Stimulated activated CD8-positive, alpha-beta memory T cell treated with anti-CD3 and anti-CD28 coated beads, Interleukin-7, amount 100 ng/mL, for 48 hours (primary cell): Measurements from ENCODE around the gene SLMAP.
"Not testable (repeated sequence)": the region's sequence is repeated elsewhere in the genome, so short reads cannot be mapped to it uniquely, and the experiment has no call there.

Experiments
- DNase-seq, 2 donors: peaks; one replicate each; pipeline ENCODE4 v3.0.0-alpha.2; 2020; ENCODE audit warnings: low read depth in 1 of 2; ENCODE audit errors: extremely low read depth in 1 of 2

SLMAP gene

DNA sequence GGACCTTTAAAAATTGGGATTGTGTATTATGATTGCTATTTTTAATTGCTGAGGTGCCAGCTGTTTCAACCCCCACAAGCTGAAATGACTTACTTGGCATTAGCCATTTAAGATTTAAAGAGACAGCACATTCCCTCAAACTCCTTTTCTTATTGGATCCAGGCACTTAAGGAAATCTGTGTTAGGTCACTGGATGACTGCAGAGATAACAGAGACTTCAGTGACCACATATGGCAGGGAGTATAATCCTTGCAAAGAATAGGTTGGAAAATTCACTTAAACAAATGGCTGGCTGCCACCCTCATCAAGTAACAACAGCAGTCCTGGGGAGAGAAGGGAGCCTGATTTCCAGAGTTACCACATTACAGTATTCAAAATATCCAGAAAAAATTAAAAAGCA, 66.6 kb downstream of the SLMAP start:
- no peak for DNase-seq

DNA sequence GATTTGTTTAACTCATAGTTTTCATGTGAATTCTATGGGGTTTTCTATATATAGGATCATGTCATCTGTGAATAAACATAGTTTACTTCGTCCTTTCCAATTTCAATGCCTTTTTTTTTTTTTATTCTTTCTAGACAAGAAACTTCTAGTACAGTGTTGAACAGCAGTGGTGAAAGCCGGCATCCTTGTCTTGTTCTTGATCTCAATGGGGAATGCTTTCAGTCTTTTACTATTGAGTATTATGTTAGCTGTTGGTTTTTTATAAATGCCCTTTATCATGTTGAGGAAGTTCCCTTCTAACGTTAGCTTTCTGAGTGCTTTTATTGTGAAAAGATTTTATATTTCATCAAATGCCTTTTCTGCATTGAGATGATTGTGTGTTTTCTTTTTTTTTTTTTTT, 69.0 kb downstream of the SLMAP start:
- DNase-seq: no peak

DNA sequence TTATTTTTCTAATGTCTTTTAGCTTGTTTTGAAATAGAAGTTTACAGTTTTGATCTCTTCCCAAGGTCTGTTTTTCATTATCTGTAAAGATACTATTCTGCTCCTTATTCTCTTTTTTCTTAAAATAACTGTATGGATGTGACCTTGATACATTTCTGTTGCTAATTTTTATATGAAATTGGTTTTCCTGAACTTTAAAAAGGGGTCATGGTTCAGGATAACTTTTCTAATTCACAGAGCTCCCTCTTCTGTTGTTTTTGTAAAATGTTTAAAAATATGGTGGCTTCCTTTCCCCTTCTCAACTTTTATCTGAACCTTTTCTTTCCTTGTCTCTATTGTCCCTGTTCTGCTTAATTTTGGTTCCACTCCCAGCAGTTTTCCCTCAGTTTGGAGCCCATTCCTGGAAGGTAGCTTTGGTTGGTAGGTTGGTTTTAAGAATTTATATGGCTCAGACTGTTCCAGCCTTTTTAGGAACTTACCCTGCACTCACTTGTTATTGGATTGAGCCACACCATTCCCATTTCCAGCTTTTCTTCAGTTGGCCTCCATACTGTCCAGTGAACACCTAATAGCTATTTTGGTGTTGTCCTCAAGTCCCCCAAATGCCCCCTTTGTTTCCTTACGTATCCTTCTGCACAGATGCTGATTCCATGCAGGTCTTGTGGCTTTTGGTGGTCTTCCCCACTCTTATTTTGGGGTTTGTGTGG, 70.3 kb downstream of the SLMAP start:
- DNase-seq: no peak

DNA sequence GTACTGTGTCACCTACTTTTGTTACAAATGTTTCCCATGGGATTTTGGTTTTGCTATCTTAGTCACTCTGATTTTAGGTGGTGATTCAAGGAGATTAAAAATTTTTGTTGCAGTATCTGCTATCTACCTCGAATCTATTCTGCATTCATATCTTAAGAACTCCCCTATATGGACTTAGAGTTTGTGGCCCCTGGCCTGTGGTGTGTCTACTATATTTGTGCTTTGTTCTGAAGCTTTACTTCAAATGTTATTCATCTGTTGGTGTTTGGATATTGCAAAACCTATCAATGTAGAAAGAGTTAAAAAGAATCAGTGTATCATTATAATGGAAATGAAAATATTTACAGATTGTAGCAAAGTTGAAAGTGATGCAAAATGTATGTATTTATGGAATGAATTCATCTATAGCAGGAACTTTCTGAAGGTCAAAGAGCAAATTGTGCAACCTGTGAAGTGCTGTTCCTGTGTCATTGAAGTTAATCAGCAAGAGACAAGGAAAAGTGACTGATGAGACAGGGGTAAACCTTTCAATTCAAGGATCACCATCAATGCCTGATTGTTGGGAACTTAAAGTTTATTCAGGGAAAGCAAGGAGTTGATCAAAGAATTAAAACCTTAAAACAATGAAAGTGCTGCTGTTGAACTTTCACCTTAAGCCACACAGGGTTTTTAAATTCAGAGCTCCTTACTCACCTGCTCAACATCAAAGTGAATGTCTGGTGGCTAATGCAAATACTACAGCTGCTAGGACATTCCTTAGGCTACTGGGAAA, 71.0 kb downstream of the SLMAP start:
- DNase-seq: no peak

DNA sequence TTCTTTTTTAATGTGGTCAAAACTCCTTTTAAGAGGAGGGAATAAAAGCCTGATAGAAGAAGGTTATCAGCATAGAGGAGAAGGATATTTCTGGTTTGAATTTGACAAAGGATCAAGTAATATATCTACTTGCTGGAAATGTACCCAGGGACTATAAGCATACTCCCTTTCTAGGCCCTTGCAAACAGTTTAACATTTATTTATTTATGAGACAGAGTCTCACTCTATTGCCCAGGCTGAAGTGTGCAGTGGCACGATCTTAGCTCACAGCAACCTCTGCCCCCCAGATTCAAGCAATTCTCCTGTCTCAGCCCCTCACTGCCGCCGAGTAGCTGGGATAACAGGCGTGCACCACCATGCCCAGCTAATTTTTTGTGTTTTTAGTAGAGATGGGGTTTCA, 71.6 kb downstream of the SLMAP start:
- no peak for DNase-seq

DNA sequence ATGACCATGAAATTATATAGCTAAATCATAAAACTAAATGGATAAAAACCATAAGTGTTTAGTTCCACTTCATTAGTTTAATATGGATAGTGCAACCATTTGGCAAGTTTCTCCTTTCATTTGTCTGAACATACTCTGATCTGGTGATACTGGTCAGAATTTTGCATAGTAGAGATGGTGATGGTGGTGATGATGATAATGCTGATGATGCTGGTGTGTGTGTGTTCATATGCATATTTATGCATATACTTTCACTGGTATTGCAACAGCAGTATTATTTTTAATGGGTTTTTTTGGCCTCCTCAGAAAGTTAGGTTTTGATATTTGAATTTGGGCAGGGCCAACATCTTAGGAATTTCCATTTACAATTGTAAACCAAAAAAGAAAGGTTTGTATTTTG, 76.4 kb downstream of the SLMAP start:
- DNase-seq: no peak

DNA sequence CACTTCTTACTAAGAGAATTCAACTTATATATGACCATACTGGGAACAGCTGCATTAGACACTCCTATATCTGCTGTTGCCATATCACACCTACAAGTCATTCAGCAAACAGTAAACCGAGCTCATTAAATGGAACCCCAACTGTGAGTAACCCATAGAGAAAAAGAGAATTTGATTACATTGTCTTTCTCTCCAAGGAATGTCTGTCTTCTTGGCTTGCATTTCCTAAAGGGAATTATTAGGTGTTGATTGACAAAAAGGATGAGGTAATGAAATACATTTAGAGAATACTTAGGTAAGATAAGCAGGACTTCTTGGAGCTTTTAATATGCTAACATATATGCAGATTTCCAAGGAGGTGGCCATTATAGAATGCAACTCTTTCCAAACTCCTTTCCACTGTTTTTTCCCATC, 76.8 kb downstream of the SLMAP start:
- no peak for DNase-seq

DNA sequence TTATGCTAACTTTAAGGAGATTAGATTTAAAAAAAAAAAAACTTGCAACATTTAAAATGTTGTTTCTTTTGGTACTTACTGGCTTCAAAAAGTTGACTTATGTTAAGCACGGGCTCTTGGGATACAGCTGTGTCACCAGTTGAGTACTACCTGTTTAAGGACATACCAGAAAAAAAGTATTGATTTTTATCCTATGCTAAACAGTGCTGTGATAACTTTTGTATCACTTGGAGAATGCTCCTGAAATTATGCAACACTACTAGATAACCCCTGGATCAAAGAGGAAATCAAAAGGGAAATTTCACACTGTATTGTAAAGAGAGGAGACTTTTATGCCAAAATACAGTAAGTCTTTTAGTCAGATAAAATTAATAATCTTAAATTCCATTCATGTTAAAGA, 77.7 kb downstream of the SLMAP start:
- no peak for DNase-seq

DNA sequence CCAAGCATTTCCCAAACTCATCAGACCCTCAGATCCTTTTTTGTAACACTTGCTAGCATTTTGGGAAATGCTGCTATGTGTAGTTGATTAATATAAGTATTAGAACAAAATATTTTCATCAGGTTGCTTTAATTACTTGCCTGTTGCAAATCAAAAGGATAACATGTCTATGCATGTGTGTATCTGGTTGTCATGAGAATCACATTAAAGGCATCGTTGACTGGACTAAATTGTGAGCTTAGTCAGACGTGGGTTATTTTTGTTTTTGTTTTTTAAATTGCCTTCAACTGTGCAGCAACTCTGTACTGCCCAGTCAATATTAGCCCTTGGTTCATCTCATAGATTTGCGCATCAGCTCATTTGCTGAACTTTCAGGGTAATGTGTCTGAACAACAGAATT, 81.6 kb downstream of the SLMAP start:
- no peak for DNase-seq

DNA sequence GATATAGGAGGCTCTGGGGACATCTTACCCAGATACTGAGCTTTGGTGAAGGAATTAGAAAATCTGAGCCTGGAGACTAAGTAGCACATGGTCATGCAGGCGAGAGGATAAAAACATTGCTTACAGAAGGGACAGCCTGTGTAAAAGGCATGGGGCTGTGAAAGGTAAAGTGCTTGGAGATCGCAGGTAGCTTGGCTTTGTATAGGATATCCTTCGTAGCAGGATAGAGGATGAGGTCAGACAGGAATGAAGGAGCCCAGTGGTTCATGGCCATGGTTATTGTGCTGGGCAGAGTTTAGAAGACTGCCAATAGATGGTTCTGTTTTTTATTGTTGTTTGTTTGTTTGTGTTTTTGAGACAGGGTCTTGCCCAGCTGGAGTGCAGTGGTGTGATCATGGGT, 82.5 kb downstream of the SLMAP start:
- no peak for DNase-seq

DNA sequence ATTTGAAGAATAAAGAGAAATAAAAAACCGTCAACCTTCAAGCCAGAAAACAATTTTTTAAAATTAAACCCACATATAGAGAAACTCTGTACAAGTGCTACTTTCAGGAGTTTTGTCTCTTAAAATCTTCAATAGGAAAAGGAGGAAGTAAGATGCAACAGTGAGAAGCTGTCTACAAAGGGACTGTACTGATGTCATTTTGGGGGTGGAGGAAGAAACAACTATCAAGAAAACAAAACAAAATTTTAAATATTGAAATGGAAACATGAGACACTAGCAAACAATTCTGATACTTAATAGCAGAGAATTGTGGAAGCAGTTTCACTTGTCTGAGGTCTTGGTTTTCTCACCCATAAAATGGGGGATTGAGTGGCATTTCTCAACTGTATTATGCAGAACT, 84.4 kb downstream of the SLMAP start:
- no peak for DNase-seq

DNA sequence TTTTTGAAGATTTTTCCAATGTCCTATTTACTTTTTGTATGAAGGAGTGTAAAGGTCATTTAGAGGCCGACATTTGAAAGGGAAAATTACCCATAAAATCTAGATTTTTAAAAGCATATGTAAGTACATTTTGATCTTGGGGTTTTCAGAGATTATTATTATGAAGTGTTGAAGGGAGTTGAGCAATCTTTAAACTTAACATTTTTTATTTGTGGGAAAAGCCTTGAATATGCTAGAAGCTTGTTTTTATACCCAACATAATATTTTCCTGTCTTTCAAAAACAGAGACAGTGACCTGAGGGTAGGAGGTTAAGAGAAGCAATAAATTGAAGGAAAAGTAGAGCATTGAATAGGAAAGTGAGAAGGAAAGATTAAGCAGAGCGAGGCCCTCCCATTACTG, 85.7 kb downstream of the SLMAP start:
- DNase-seq: no peak

DNA sequence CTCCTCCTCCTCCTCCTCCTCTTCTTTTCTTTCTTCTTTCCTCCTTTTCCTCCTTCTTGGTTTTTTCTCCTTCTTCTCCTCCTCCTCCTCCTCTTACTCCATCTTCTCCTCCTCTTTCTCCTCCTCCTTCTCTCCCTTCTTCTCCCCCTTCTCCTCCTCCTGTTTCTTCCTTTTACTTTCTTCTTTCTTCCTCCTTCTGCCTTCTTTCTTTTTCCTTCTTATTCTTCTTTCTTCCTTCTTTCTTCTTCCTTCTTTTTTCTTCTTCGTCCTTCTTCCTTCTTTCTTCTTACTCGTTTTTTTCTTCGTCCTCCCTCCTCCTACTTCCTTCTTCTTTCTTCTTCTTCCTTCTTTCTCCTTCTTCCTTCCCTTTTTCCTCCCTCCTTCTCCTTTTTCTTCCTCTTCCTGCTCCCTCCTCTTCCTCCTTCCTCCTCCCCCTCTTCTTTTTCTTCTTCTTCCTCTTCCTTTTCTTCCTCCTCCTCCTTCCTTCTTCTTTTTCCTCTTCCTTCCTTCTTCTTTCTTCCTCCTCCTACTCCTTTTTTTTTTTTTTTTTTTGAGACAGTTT, 92.1 kb downstream of the SLMAP start:
- no peak for DNase-seq

DNA sequence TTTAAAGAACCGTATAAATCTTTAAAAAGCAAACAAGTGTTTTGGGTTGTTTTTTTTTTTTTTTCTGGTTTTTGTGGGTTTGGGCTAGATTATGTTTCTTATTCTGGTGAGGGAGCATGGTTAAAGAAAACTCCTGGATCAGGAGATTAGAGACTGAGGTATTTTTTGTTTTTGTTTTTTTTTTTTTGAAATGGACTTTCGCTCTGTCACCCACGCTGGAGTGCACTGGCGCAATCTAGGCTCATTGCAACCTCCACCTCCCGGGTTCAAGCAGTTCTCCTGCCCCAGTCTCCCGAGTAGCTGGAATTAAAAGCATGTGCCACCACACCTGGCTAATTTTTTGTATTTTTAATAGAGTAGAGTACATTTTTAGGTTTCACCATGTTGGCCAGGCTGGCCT, 95.2 kb downstream of the SLMAP start:
- no peak for DNase-seq

DNA sequence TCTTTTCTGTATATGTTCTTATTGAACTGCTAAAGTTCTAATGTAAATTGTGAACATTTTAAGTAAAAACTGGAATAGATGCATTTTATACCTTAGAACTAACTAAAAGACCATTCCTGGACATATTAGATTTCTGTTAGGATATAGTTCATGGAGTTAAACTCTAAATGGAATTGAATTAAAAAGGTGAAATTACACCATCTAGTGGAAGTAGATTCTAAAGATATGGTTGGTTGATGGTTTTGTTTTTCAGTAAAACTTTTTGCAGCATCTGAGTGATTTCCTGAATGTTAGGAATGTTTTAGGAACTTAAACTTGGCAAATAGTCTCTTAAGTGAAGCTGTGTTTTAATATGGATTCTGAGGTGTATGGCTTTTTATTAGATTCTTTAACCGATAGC, 96.8 kb downstream of the SLMAP start:
- DNase-seq: no peak

DNA sequence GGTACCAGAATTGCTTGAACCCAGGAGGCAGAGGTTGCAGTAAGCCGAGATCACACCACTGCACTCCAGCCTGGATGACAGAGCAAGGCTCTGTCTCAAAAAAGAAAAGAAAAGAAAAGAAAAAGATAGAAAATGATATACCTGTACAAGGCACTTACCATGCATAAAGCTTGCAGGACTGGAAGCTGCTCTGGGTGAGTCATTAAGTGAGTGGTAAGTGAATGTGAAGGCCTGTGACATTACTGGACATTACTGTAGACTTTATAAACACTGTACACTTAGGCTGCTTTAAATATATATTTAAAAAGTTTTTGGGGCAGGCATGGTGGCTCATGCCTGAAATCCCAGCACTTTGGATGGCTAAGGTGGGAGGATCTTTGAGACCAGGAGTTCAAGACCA, 99.2 kb downstream of the SLMAP start:
- no peak for DNase-seq

DNA sequence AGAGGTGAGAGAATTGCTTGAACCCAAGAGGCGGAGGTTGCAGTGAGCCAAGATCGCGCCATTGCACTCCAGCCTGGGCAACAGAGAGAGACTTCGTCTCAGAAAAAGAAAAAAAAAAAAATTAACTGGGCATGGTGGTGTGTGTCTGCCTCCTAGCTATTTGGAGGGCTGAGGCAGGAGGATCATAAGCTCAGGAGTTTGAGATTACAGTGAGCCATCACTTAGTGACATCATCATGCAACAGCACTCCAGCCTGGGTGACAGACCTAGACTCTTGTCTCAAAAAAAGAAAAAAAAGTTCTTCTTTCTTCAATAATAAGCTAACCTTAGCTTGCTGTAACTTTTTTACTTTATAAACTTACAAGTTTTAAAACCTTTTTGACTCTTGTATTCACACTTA, 99.8 kb downstream of the SLMAP start:
- DNase-seq: no peak

DNA sequence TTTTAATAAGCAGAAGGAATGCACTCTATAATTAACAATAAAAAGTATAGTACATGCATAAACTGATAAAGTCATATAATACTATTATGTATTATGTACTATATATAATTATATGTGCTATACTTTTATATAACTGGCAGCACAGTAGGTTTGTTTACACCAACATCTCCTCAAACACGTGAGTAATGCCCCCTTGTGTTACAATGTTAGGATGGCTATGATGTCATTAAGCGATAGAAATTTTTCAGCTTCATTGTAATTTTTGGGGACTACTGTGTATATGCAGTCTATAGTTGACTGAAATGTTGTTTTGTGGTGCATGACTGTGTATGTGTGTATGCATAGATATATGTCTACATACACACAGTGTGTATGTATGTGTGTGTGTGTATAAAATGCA, 100.6 kb downstream of the SLMAP start:
- DNase-seq: no peak

DNA sequence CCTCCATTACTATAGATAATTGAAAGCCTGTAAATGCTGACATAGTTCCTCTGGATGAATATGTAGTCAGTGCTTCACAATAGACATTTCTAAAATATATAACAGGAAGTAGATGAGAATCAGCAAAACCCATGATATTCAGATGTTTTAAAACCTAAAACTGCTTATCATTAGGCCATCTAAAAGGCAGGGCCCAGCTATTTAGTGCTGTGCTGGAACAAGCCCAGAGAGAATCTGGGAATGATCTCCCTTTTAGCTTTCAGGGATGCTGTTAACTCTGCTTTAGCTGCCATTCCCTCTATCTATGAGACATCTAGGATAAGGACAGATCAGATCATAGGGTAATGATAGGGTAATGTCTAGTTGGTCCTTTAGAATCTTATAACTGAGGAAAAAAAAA, 106.8 kb downstream of the SLMAP start:
- no peak for DNase-seq

DNA sequence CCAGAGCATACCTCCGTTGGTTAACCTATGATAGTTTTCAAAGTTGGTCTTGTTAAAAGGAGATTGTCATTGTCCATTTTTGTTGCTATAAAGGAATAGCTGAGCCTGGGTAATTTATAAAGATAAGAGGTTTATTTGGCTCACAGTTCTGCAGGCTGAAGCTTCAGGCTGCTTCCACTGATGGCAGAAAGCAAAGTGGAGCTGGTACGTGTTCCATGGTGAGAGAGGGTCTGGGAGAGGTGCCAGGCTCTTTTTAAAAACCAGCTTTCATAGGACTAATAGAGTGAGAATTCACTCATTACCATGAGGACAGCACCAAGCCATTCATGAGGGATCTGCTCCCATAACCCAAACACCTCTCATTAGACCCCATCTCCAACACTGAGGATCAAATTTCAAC, 107.3 kb downstream of the SLMAP start:
- DNase-seq: no peak

DNA sequence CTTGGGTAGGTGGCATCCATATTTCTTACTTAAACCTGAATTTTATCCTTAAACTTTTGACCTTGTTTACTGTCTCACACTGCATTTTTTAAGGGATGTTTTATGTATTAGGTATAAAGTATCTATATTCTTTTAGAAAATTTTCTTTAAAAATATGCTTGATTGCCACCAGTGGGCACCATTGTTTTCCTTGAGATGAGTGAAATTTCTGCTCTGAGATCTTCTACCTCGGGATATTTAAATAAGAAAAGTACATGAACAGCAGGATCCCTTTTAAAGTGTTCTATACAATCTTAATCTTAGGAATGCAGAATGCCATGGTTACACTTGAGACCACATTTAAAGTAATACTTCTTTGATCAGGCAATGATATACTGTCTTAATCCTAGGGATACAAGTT, 108.7 kb downstream of the SLMAP start:
- no peak for DNase-seq

DNA sequence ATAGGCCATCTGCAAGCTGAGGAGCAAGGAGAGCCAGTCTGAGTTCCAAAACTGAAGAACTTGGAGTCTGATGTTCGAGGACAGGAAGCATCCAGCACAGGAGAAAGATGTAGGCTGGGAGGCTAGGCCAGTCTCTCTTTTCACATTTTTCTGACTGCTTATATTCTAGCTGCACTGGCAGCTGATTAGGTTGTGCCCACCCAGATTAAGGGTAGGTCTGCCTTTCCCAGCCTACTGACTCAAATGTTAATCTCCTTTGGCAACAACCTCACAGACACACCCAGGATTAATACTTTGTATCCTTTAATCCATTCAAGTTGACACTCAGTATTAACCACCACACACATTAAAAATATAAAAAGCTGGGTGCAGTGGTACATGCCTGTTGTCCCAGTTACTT, 113.0 kb downstream of the SLMAP start:
- not testable (repeated sequence) for DNase-seq
